TTC549 (cell line): ENCODE data around the gene RFXAP.
"Not testable (repeated sequence)": the region's sequence is repeated elsewhere in the genome, so short reads cannot be mapped to it uniquely, and the experiment has no call there.

Source experiments
- FAIRE-seq: peaks from 2 replicates; lab custom pipeline; 2012; peaks lifted over from hg19 to GRCh38; lab: Jason Lieb, UNC

The RFXAP gene

GRCh38 chr13:36818804-36819738 is at the start of gene RFXAP:
Gene RFXAP, plus strand, starts transcription at chr13:36819222. Its CDS starts 136 bp downstream, at chr13:36819358.
- no peak for FAIRE-seq

DNA sequence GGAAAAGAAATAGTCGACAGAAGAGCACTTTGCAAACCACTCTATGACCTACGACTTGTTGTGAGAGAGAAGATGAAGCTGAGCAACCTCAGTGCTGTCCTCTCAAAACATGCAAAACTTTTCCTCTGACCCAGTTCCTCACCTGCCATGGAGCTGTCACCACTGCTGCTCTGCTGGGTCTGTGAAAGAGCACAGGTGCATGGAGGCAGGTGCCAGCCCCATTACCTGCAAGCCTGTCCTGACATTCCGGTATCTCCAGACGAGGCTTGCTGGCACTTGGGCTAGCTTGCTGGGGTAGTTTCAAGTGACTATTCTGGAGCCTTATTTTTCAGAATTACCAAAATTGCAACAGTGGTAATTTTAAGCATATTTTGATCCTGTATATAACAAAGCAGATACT is 49.5 kb upstream of the RFXAP start:
- no peak for FAIRE-seq

- no peak for FAIRE-seq
Observed at GRCh38 chr13:36770741-36771140, 48.3 kb upstream of the RFXAP start.

- FAIRE-seq: no peak
Observed at GRCh38 chr13:36772853-36773252, 46.2 kb upstream of the RFXAP start.

- FAIRE-seq: no peak
Observed at GRCh38 chr13:36774931-36775330, 44.1 kb upstream of the RFXAP start.

- no peak for FAIRE-seq
Observed at GRCh38 chr13:36776175-36776574, 42.8 kb upstream of the RFXAP start.

GRCh38 chr13:36778083-36778671 is 40.8 kb upstream of the RFXAP start:
- FAIRE-seq: no peak

DNA sequence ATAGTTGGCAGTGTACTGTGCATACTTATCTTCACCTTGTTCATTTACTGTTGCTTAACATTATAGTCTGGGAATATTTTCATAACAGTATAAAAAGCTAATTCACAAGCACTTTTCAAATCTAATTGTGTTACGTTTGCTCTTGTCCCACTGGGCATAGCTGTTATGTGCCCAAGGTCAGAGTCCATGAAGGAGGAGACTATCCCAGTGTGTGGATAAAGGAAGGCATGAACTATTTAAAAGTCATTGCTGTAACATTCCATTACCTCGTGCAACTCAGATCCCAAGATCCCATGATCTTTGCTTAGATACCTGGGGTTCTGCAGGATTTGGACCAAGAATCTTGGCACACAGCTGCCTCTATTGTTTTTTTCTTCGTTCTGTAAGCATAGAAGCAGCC is 35.1 kb upstream of the RFXAP start:
- FAIRE-seq: no peak

- not testable (repeated sequence) for FAIRE-seq
Observed at GRCh38 chr13:36786175-36786574, 32.8 kb upstream of the RFXAP start.

DNA sequence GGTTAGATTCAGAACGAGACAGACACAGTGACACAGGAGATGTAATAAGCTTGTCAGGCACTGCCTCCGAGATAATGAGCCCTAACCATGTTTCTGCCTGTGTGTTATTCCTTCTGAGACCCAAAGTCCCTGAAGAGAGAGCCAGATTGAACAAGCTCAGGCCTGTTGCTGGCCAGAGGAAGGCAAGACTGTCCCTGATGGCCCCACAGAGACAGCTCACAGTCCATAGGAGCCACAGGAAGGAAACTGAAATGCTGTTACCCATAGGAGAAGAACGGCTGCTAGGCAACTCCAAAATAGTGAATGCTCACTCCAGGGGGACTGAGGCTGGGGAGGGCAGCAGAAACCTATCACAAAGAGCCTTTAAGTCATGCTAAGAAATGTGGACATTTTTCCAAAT is 31.8 kb upstream of the RFXAP start:
- no peak for FAIRE-seq

DNA sequence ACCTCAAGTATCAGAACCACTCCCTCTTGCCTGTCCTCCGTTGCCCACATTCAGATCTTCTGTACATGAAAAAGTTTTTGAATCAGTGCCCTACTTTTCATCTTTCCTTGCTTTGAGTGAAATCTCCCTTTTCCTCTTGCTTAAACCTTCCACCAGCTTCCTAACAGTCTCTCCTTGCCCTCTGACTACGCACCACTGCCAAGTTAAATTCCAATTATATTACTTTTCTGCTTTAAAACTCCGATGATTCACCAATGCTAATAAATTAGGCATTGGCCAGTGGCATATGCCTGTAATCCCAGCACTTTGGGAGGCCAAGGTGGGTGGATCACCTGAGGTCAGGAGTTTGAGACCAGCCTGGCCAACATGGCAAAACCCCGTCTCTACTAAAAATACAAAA is 30.7 kb upstream of the RFXAP start:
- no peak for FAIRE-seq

DNA sequence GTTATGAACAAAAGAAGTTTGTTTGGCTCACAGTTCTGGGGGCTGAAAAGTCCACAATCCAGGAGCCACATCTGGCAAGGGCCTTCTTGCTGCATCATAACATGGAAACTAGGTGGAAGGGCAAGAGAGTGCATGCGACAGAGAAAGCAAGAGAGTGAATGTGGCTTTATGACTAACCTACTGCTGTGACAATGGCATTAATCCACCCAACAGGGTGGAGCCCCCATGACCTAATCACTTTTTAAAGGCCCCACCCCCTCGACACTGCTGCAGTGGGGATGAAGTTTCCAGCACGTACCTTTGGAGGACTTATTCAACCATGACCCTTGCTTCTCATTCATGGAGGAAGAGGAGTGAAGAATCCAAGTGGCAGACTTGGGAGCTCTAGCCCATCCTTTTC is 30.0 kb upstream of the RFXAP start:
- no peak for FAIRE-seq

DNA sequence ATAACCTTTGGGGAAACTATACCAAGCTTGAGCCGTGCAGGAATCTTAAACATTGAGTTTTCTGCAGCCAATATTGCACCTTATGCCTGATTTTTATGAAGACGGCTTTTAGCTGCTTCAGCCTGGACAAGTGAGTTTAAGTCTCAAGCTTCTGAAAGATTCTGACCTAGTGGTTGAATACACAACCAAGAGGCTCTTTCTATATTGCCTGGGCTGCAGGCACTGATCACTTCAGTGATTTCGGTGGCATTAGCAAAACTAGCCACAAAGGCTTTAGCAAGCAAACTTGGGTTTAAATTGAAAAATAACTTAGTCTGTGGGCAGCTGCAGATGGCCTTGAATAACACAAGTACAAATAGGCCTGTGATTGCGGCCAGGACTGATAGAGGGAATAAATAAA is 29.3 kb upstream of the RFXAP start:
- FAIRE-seq: no peak

DNA sequence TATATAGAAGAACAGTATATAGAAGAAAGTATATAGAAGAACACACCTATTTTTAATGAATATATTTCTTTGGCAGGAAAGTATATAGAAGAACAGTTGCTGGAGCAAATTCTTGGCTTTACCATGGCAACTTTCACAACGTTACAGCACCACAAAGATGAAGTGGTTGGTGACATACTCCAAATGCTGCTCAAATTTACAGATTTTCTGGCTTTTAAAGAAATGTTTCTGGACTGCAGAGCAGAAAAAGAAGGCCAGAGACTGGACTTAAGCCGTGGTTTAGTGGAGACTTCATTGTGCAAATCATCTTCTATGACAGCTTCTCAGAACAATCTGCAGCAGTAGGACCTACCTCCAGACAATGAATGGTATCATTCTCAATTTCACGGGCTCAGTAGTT is 24.3 kb upstream of the RFXAP start:
- FAIRE-seq: no peak

GRCh38 chr13:36795463-36795862 is 23.6 kb upstream of the RFXAP start:
- no peak for FAIRE-seq

GRCh38 chr13:36796052-36796451 is 23.0 kb upstream of the RFXAP start:
- FAIRE-seq: no peak

- no peak for FAIRE-seq
Observed at GRCh38 chr13:36801035-36801434, 18.0 kb upstream of the RFXAP start.

DNA sequence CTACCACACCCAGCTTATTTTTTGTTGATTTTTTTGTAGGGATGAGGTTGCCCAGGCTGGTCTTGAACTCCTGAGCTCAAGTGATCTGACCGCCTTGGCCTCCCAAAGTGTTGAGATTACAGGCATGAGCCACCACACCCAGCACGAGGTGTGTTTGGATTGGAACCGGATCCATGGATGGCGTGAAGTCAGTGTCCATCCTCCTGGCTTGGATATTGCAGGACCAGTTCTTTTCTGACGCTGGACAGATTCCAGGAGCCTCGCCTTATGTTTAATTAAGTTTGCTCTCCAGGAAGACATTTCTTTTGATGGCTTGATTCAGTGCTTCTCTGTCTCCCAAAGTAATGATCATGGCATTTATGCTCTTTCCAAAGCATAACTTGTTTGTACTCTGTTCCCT is 14.4 kb upstream of the RFXAP start:
- FAIRE-seq: no peak

DNA sequence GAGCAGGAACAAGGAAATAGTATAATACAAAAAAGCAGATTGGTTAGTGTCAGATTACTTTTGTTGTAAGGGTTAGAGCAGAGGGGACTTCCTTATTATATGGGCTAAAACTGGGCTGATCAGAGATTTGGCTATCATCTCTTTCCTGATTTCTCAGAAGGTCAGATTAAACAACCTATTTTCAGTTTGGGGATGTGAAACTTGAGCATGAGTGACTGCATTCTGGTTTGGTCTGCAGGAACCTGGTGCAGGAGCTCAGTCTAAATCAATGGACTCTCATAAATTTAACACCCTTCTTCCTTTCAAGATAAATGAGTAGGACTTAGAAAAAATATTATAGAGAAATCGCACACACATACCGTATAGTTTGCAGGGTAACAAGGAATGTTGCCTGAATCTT is 12.9 kb upstream of the RFXAP start:
- no peak for FAIRE-seq

GRCh38 chr13:36807616-36808015 is 11.4 kb upstream of the RFXAP start:
- no peak for FAIRE-seq

DNA sequence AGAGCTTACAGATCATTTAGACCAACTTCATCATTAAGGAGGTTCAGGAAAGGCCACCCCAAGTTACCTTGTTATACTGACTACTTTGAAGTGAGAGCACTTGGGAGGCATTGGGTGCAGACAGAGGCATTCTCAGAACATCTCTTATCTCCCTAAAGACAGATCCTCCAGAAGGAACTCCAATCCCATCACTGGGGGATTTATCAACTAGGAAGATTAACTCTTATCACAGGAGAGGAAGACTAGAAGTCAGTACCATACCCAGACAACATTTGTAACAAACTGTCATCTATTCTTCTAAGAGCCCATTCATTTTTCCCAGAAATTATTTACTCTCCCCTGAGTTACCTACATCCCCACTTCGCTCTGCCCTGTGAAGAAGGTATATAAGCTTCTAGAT is 5.8 kb upstream of the RFXAP start:
- no peak for FAIRE-seq

DNA sequence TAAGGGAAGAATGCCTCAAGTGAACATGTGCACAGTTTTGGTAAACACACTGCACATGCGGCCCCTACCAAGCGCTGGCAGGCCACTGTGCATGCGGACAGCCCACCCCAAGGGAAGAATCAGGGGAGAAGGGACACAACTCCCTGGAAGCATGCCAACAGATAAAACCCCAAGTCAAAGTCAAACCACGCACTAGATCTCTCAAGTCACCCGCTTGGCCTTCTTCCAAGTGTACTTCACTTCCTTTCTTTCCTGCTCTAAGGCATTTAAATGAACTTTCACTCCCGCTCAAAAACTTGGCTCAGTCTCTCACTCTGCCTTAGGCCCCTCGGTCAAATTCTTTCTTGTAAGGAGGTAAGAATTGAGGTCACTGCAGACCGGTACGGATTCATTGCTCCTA is 4.6 kb upstream of the RFXAP start:
- no peak for FAIRE-seq

GRCh38 chr13:36815062-36815461 is 4.0 kb upstream of the RFXAP start:
- FAIRE-seq: no peak
